IPS DF 6.9 (cell line): ENCODE measurements around the gene CTNNA3.

Experiments
- DNase-seq: peaks from one replicate; pipeline ENCODE4 v3.0.0-alpha.2; 2013; ENCODE audit warnings: low read depth, low spot score
- H3K27ac ChIP-seq: one replicate; pipeline ENCODE4 v1.5.1; 2013; ENCODE audit warnings: low read length, control low read depth
- H3K27me3 ChIP-seq: 2 replicates; pipeline ENCODE4 v1.6.1; 2013; ENCODE audit warnings: mild to moderate bottlenecking, low read length; ENCODE audit not compliant: control insufficient read depth, insufficient read depth
- H3K36me3 ChIP-seq: 2 replicates; pipeline ENCODE4 v1.6.1; 2013; ENCODE audit warnings: low read length; ENCODE audit not compliant: control insufficient read depth, insufficient read depth
- H3K4me1 ChIP-seq: 2 replicates; pipeline ENCODE4 v1.6.1; 2013; ENCODE audit warnings: low read length; ENCODE audit not compliant: control insufficient read depth, insufficient read depth
- H3K4me3 ChIP-seq: 2 replicates; pipeline ENCODE4 v1.5.1; 2013; ENCODE audit warnings: mild to moderate bottlenecking, low read length
- H3K9me3 ChIP-seq: 2 replicates; pipeline ENCODE4 v1.6.1; 2013; ENCODE audit warnings: low read length, inconsistent platforms; ENCODE audit not compliant: control insufficient read depth, insufficient read depth
- WGBS: extraction: QIAGEN DNeasy Blood & Tissue Kit; methylation state at CpG from one replicate; pipeline ENCODE4 v1.1.7; 2013; ENCODE audit warnings: mixed read lengths, missing lambda C conversion rate; ENCODE audit not compliant: insufficient read length, insufficient coverage; 5-methylcytosine and 5-hydroxymethylcytosine counted together

The CTNNA3 gene

DNA sequence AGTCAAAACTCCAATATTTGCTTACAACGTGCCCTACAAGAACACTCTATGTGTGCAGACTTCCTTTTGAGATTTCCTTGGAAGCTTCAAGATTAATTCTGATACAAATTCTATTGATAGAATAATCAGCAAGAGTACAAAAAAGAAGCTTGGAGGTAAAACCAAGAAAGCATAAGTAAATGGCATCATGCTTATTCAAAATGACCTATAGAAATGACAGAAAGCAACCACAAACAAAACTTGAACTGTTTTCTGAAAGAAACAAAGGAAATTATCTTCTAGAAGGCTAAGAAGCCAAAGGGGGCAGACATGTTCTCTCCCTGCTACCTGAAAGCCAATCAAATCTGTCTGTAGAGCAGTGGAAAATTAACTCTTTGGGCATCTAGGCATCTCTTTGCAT is 73.0 kb downstream of the CTNNA3 start:
- DNase-seq, result no peak
- Histone ChIP-seq H3K9me3 (no peaks in the 10 kb centered on the region), H3K36me3 (no peaks in the 10 kb centered on the region), H3K27ac (no peak overlapping the region), H3K4me1 (no peaks in the 10 kb centered on the region), H3K27me3 (no peaks in the 10 kb centered on the region), H3K4me3 (no peak overlapping the region)
- WGBS, result no CpG with 5 or more reads among the region's 1 CpG

DNA sequence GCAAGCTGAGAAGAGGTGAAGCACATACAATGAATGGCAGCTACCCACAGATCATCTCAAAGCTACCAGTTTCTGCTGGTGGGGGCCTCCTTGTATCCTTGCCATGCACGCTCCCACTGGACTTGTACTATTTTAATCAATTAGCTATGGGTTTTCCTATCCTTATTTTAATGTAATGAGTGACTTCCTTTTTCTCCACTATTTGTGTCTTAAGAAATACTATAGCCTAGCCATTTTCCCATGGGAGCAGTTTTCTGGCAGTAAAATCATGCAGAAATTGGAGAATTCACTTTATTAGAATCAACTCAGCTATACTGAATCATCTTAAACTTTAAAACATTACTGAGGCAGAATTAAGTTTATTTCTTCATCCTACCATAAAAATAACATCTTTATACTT is 73.5 kb downstream of the CTNNA3 start:
- Histone ChIP-seq H3K4me3 (no peak overlapping the region), H3K27ac (no peak overlapping the region), H3K27me3 (no peaks in the 10 kb centered on the region)

DNA sequence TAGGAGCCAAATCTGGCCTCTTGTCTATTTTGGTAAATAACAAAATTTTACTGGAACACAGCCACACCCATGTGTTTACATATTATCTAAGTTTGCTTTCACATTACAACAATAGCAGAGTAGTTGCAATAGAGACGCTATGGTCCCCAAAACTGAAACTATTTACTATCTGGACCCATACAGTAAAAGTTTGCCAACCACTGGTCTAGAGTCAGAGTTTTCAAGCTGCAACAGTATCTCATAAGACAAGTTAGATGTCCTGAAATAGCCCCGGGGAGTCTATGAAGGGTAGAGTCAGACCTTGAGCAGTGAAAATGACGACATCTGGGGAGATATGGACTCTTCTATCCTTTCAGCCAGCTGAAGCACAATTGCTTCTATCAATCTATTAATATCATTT is 74.2 kb downstream of the CTNNA3 start:
- DNase-seq, result no peak
- H3K9me3 ChIP-seq, result no peaks in the 10 kb centered on the region
- no CpG with 5 or more reads among the region's 3 CpGs for WGBS

More for the DNA sequence above, 73.5 kb downstream of the CTNNA3 start:
- Histone ChIP-seq H3K36me3 (no peaks in the 10 kb centered on the region), H3K9me3 (no peaks in the 10 kb centered on the region), H3K4me1 (no peaks in the 10 kb centered on the region)
- DNase-seq, result no peak
- WGBS, result no CpG with 5 or more reads among the region's 1 CpG

DNA sequence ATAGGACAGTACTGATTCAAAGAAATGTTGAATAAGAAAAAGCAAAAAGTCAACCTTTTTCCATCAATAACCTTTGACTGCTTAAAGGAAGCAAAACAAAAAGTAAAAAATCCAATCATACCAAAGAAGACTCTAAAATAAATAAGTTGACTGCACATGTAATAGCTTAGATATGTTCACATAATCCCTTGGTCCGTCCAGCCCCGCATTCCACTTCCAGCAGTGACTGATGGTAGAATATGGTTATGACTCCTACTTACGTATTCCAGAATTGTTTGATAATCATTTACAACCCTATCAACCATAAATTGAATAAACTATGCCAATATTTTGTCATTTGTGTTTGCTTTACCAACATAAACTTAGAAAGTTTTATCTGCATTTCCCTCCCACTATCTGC is 77.9 kb downstream of the CTNNA3 start:
- Histone ChIP-seq H3K27ac (no peak overlapping the region), H3K4me1 (no peaks in the 10 kb centered on the region), H3K4me3 (no peak overlapping the region), H3K27me3 (no peaks in the 10 kb centered on the region), H3K36me3 (no peaks in the 10 kb centered on the region), H3K9me3 (no peaks in the 10 kb centered on the region)
- WGBS, result no CpG with 5 or more reads among the region's 3 CpGs
- no peak for DNase-seq

More for the DNA sequence above, 74.2 kb downstream of the CTNNA3 start:
- no peaks in the 10 kb centered on the region for H3K27me3 ChIP-seq
- no peaks in the 10 kb centered on the region for H3K4me1 ChIP-seq
- no peak overlapping the region for H3K27ac ChIP-seq
- H3K4me3 ChIP-seq, result no peak overlapping the region
- no peaks in the 10 kb centered on the region for H3K36me3 ChIP-seq

DNA sequence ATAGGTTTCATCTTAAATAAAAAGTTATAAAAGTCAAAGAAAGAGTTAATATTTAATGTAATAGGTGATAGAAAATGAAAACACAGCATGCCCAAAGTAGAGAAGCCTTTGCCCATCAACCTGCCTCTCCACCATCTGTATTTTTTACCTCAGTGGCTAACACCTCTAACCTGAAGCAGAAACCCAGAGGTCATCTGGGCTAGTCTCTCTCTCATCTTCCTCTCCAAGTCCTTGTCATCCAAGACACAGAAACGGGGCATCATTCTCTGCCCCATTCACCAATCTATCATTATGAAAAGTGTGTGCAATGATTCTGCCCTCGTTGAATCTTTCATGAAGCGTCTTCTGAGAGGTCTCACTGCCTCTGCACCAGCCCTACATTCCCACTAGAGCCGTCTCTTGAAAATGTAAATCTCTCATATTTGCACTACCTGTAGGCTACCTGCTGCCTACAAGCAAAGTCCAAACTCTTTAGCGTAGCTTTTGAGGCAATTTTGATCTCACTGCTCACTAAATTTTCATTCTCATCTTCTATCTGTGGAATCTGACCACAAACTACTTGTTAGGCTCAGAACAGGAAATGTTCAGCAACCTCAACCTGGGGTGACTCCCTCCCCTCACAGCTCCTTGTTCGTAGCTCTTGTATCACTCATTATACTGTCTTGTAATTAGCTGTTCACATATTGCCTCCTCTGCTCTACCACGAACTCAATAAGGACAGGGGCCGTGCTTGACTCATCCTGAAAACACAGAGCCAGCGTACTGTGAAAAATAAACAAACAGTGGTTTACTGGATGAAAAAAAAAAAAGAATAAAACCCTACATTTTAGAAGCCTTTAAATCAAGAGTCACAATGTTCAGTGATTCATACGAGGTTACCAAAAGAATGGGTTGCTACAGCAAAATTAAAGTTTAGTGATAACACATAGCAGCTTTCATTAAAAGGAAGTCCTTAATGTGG is 83.1 kb downstream of the CTNNA3 start:
- Histone ChIP-seq H3K4me3 (no peak overlapping the region), H3K27me3 (no peaks in the 10 kb centered on the region), H3K9me3 (no peaks in the 10 kb centered on the region), H3K4me1 (no peaks in the 10 kb centered on the region), H3K36me3 (no peaks in the 10 kb centered on the region), H3K27ac (no peak overlapping the region)
- WGBS, result no CpG with 5 or more reads among the region's 10 CpGs
- DNase-seq, result no peak

DNA sequence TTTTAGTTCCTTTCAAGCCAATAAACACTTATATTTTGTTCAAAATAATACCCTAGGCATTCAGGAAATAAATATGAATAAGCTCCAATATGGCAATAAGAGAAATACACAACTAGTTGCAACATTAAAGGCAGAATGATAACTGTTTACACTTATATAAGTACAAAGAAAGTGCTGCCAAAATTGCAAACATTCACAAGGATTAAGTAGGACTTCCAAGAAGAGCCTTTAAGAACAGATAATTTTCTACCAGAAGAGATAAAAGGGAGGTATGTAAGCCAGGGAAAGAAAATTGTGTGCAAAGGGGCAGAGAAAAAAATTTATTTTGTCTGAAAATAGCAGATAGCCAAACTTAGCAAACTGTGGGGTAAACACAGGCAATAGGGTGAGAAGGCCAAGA is 83.8 kb downstream of the CTNNA3 start:
- no peak overlapping the region for H3K27ac ChIP-seq
- H3K36me3 ChIP-seq, result no peaks in the 10 kb centered on the region
- H3K9me3 ChIP-seq, result no peaks in the 10 kb centered on the region
- no peak for DNase-seq
- H3K4me3 ChIP-seq, result no peak overlapping the region
- H3K27me3 ChIP-seq, result no peaks in the 10 kb centered on the region
- no peaks in the 10 kb centered on the region for H3K4me1 ChIP-seq

DNA sequence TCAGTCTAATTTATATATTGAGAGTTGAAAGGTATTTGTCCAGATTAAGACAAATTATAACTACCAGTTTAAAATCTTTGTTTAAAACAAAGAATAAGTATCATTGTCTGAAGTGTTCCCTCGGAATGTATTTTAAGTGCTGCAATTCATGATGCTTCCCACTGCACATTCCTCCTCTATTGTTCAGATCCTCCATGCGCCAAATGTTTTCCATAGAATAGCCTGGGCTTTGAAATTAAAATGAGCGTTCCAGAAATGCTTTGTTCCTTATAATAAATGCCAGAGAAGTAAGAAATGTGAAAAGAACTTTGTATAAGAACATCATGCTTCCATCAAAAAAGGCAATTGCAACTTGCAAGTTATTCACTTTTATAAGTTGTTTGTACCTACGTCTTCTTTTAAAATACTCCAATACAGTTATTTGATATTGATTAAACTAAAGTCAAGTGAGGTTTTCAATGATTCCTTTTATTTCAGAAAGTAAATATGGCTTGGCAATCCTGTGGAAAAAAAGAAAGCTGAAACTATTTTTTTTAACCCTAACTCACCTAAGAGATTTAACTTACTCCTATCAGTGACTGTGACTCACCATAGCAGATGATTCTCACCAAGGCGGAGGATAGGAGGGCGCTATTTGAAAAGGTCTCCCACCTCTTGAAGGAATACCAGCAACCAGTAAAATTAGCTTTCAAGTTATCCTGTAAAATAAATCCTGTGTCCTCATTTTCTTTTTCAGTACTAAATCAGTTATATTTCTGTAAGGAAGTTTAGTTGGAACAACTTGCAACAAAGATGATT is 85.8 kb downstream of the CTNNA3 start:
- Histone ChIP-seq H3K4me3 (no peak overlapping the region), H3K9me3 (no peaks in the 10 kb centered on the region), H3K36me3 (no peaks in the 10 kb centered on the region), H3K27ac (no peak overlapping the region), H3K27me3 (no peaks in the 10 kb centered on the region), H3K4me1 (no peaks in the 10 kb centered on the region)
- WGBS, result no CpG with 5 or more reads among the region's 6 CpGs
- DNase-seq, result no peak

DNA sequence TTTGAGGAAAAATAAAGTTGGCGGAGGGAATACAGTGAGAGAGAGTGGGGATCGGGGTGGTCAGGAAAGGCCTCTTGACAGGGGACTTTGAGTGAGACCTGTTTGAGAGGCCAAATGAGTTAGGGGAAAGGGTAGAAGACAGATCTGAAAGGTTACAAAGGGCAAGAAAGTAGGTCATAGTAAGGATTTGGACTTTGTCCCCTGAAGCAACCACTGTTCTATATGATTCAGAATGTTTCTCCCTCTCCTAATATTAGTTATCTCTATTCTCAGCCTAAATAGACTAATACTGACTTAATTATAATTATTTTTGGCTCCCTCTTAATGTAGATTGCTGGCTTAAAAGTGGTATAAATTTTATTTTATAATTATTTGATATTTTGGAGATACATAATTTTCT is 88.0 kb downstream of the CTNNA3 start:
- Histone ChIP-seq H3K36me3 (no peaks in the 10 kb centered on the region), H3K4me3 (no peak overlapping the region), H3K27ac (no peak overlapping the region), H3K4me1 (no peaks in the 10 kb centered on the region), H3K27me3 (no peaks in the 10 kb centered on the region), H3K9me3 (no peaks in the 10 kb centered on the region)
- DNase-seq, result no peak
- WGBS, result 100% methylated on average over 2 of the region's 2 CpGs

DNA sequence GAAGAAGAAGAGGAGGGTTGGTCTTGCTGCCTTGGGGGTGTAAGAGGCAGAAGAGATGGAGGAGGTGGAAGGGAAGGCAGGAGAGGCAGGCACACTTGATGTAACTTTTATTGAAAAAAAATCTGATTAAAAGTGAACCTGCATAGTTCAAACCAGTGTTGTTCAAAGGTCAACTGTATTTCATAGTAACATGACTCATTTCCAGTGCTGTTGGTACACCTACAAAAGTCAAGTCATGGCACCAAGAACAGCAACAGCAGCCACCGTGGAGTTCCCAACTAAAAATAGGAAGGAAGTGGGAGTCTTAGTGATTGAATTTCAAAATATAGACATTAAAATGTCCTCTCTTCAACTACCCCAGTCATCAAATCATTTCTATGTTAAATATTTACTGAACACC is 88.5 kb downstream of the CTNNA3 start:
- no CpG with 5 or more reads among the region's 1 CpG for WGBS

DNA sequence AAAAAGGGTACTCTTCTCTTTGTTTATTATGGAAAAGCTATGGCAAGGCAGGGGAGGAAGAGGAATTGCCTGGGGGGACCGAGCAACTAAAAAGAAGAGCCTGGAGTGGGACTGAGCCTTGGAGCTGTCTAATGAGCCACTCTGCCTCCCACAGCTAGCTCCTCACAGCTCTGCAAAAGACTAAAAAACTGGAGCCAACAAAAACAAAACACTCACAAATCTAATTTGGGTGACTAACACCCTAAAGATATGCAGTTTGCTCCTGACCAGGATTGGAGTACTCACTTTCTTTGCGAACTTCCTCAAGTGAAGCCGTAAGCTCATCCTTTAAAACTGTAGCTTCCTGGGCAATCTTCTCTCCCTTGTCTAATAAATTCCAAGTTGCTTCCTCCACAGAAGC is 89.4 kb downstream of the CTNNA3 start:
- Histone ChIP-seq H3K36me3 (no peaks in the 10 kb centered on the region), H3K9me3 (no peaks in the 10 kb centered on the region), H3K27ac (no peak overlapping the region), H3K4me1 (no peaks in the 10 kb centered on the region), H3K4me3 (no peak overlapping the region), H3K27me3 (no peaks in the 10 kb centered on the region)
- DNase-seq, result no peak
- no CpG with 5 or more reads among the region's 3 CpGs for WGBS

More for the DNA sequence above, 88.5 kb downstream of the CTNNA3 start:
- Histone ChIP-seq H3K9me3 (no peaks in the 10 kb centered on the region), H3K27me3 (no peaks in the 10 kb centered on the region), H3K4me3 (no peak overlapping the region), H3K36me3 (no peaks in the 10 kb centered on the region), H3K27ac (no peak overlapping the region), H3K4me1 (no peaks in the 10 kb centered on the region)
- no peak for DNase-seq
